ENCODE results near the gene LRP1B.

Gene LRP1B

GRCh38 chr2:142038826-142039225, 92.0 kb downstream of the LRP1B start:
- no peak for DNase-seq

- DNase-seq, result peak; percentile 22
These were observed 93.1 kb downstream of the LRP1B start for GRCh38 chr2:142037744-142038143.

- DNase-seq, result peak; percentile 29
These were observed 93.8 kb downstream of the LRP1B start for GRCh38 chr2:142037066-142037465.

- DNase-seq, result peak; percentile 68
These were observed 97.4 kb downstream of the LRP1B start for GRCh38 chr2:142033393-142033792.

GRCh38 chr2:142031656-142032055, 99.2 kb downstream of the LRP1B start:
- DNase-seq, result no peak

- DNase-seq, result no peak
These were observed 100.1 kb downstream of the LRP1B start for GRCh38 chr2:142030735-142031134.

GRCh38 chr2:142029974-142030373, 100.8 kb downstream of the LRP1B start:
- DNase-seq, result no peak

- DNase-seq, result no peak
These were observed 105.4 kb downstream of the LRP1B start for GRCh38 chr2:142025394-142025793.

GRCh38 chr2:142020368-142020767, 110.4 kb downstream of the LRP1B start:
- DNase-seq, result no peak

- DNase-seq, result no peak
These were observed 116.3 kb downstream of the LRP1B start for GRCh38 chr2:142014536-142014935.

GRCh38 chr2:142012797-142013196, 118.0 kb downstream of the LRP1B start:
- no peak for DNase-seq

- no peak for DNase-seq
These were observed 120.1 kb downstream of the LRP1B start for GRCh38 chr2:142010477-142011270.

- no peak for DNase-seq
These were observed 122.6 kb downstream of the LRP1B start for GRCh38 chr2:142008135-142008744.

- no peak for DNase-seq
These were observed 136.8 kb downstream of the LRP1B start for GRCh38 chr2:141994066-141994465.

- DNase-seq, result no peak
These were observed 138.1 kb downstream of the LRP1B start for GRCh38 chr2:141992695-141993094.

- no peak for DNase-seq
These were observed 162.4 kb downstream of the LRP1B start for GRCh38 chr2:141968433-141968832.

- DNase-seq, result no peak
These were observed 162.8 kb downstream of the LRP1B start for GRCh38 chr2:141967980-141968379.

- no peak for DNase-seq
These were observed 163.3 kb downstream of the LRP1B start for GRCh38 chr2:141967503-141967902.

GRCh38 chr2:141959941-141960340, 170.9 kb downstream of the LRP1B start:
- DNase-seq, result no peak

GRCh38 chr2:141959016-141959415, 171.8 kb downstream of the LRP1B start:
- no peak for DNase-seq

GRCh38 chr2:141957827-141958450, 172.9 kb downstream of the LRP1B start:
- no peak for DNase-seq

GRCh38 chr2:141957321-141957720, 173.5 kb downstream of the LRP1B start:
- no peak for DNase-seq

- no peak for DNase-seq
These were observed 183.3 kb downstream of the LRP1B start for GRCh38 chr2:141947396-141948114.
